ENCODE results near the gene SPDYE4. TPM values are rescaled to one million over a fixed set of nuclear protein-coding genes. Genes with fewer than 3 reads are reported as not detected.

Gene SPDYE4
- total RNA-seq, 1 donor from 2014 or later, result not detected

DNA sequence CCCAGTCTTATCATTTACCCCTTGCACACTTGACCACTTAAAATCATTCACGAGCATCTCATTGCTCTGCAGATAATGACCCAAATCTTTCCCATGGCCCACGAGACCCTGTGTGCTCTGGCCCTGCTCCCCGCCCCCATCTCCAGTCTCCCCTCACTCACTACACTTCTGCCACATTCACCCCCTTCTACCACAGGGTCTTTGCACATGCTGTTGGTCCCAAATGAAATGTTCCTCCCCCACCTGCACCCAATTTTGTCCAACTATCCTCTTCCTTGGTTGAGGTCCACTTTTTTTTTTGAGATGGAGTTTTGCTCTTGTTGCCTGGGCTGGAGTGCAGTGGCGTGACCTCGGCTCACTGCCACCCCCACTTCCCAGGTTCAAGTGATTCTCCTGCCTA lies 52.9 kb downstream of the SPDYE4 start:
- Mint-ChIP-seq H3K27ac (ENCODE audit: unreplicated experiment) (no peak overlapping the region), H3K9me3 (ENCODE audit: unreplicated experiment) (peaks cover 9% of the 10 kb centered on the region), H3K4me1 (ENCODE audit: low read depth, unreplicated experiment) (peaks cover 8% of the 10 kb centered on the region), H3K4me3 (ENCODE audit: unreplicated experiment) (no peak overlapping the region), H3K27me3 (ENCODE audit: low read depth, unreplicated experiment) (peaks cover 35% of the 10 kb centered on the region), H3K36me3 (ENCODE audit: low read depth, unreplicated experiment) (peaks cover 4% of the 10 kb centered on the region)
- H3K79me2 ChIP-seq (ENCODE audit: insufficient read depth, low read length), result no peaks in the 10 kb centered on the region
- no peaks in the 10 kb centered on the region for H4K20me1 ChIP-seq (ENCODE audit: insufficient read depth, low read length)
- no peak overlapping the region for H3K4me2 ChIP-seq (ENCODE audit: low read length)
- H3K36me3 ChIP-seq (ENCODE audit: insufficient read depth, low read length), result no peaks in the 10 kb centered on the region
- no peaks in the 10 kb centered on the region for H3K4me1 ChIP-seq (ENCODE audit: insufficient read depth, low read length)
- DNase-seq (ENCODE audit: low read depth) (no peak), FAIRE-seq (no peak)
- H3K9me3 ChIP-seq (ENCODE audit: insufficient read depth, low read depth, low read length), result no peaks in the 10 kb centered on the region
- no peak overlapping the region for H3K27ac ChIP-seq (ENCODE audit: low read depth, low read length)
- no peak overlapping the region for H2AFZ ChIP-seq (ENCODE audit: low read depth, low read length)
- TF ChIP-seq, protein P1, sequence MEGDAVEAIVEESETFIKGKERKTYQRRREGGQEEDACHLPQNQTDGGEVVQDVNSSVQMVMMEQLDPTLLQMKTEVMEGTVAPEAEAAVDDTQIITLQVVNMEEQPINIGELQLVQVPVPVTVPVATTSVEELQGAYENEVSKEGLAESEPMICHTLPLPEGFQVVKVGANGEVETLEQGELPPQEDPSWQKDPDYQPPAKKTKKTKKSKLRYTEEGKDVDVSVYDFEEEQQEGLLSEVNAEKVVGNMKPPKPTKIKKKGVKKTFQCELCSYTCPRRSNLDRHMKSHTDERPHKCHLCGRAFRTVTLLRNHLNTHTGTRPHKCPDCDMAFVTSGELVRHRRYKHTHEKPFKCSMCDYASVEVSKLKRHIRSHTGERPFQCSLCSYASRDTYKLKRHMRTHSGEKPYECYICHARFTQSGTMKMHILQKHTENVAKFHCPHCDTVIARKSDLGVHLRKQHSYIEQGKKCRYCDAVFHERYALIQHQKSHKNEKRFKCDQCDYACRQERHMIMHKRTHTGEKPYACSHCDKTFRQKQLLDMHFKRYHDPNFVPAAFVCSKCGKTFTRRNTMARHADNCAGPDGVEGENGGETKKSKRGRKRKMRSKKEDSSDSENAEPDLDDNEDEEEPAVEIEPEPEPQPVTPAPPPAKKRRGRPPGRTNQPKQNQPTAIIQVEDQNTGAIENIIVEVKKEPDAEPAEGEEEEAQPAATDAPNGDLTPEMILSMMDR (IDR thresholded peaks at IDR 0.05; ENCODE audit: insufficient read depth, low read depth, low read length), result no peak
- TF ChIP-seq EZH2 (IDR thresholded peaks at IDR 0.05; ENCODE audit: insufficient read depth, low read length), result no peak
- H3K27me3 ChIP-seq (ENCODE audit: insufficient read depth, low read length), result no peaks in the 10 kb centered on the region
- no peak overlapping the region for H3K4me3 ChIP-seq (ENCODE audit: insufficient read depth, low read depth, low read length)
- no peak overlapping the region for H3K9ac ChIP-seq (ENCODE audit: low read length)

DNA sequence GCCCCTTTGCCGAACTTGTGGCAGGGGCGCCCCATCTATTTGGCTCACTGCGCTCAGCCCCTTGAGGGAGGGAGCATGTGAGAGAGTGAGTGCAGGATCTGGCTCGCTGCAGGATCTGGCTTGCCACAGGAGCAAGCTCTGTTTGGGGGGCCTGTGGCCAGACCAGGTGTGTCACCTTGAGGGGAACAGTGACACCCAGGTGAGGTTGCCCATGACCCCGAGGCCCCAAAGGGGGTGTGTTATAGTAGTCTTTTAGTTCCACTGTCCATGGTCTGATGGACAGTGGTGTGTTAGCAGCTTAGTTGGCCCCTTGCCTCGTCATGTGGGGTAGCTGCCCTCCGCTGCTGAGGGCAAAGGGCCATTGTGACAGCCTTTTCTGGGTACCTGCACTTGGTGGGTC lies 55.3 kb downstream of the SPDYE4 start:
- Histone ChIP-seq H3K4me3 (ENCODE audit: insufficient read depth, low read depth, low read length) (no peak overlapping the region), H3K36me3 (ENCODE audit: insufficient read depth, low read length) (no peaks in the 10 kb centered on the region), H4K20me1 (ENCODE audit: insufficient read depth, low read length) (no peaks in the 10 kb centered on the region), H2AFZ (ENCODE audit: low read depth, low read length) (no peak overlapping the region), H3K27ac (ENCODE audit: low read depth, low read length) (no peak overlapping the region), H3K9me3 (ENCODE audit: insufficient read depth, low read depth, low read length) (no peaks in the 10 kb centered on the region), H3K4me1 (ENCODE audit: insufficient read depth, low read length) (peaks cover 14% of the 10 kb centered on the region), H3K27me3 (ENCODE audit: insufficient read depth, low read length) (no peaks in the 10 kb centered on the region), H3K9ac (ENCODE audit: low read length) (no peak overlapping the region), H3K4me2 (ENCODE audit: low read length) (no peak overlapping the region), H3K79me2 (ENCODE audit: insufficient read depth, low read length) (no peaks in the 10 kb centered on the region)
- no peak for FAIRE-seq
- Mint-ChIP-seq H3K27ac (ENCODE audit: unreplicated experiment) (no peak overlapping the region), H3K4me3 (ENCODE audit: unreplicated experiment) (no peak overlapping the region), H3K36me3 (ENCODE audit: low read depth, unreplicated experiment) (peaks cover under 1% of the 10 kb centered on the region), H3K27me3 (ENCODE audit: low read depth, unreplicated experiment) (peaks cover 31% of the 10 kb centered on the region), H3K4me1 (ENCODE audit: low read depth, unreplicated experiment) (peaks cover 15% of the 10 kb centered on the region), H3K9me3 (ENCODE audit: unreplicated experiment) (peaks cover 5% of the 10 kb centered on the region)
- DNase-seq (ENCODE audit: low read depth), result no peak
- TF ChIP-seq EZH2 (IDR thresholded peaks at IDR 0.05; ENCODE audit: insufficient read depth, low read length), result no peak

GRCh38 chr17:8701754-8702153 lies 56.6 kb downstream of the SPDYE4 start:
- H3K27ac ChIP-seq (ENCODE audit: low read depth, low read length), result no peak overlapping the region
- H3K27me3 ChIP-seq (ENCODE audit: insufficient read depth, low read length), result no peaks in the 10 kb centered on the region
- no peak overlapping the region for H3K27ac Mint-ChIP-seq (ENCODE audit: unreplicated experiment)
- peaks cover 16% of the 10 kb centered on the region for H3K4me1 Mint-ChIP-seq (ENCODE audit: low read depth, unreplicated experiment)
- no peaks in the 10 kb centered on the region for H3K36me3 Mint-ChIP-seq (ENCODE audit: low read depth, unreplicated experiment)
- no peak overlapping the region for H3K4me2 ChIP-seq (ENCODE audit: low read length)
- no peak overlapping the region for H2AFZ ChIP-seq (ENCODE audit: low read depth, low read length)
- H3K4me1 ChIP-seq (ENCODE audit: insufficient read depth, low read length), result peaks cover 27% of the 10 kb centered on the region
- peaks cover 2% of the 10 kb centered on the region for H3K9me3 Mint-ChIP-seq (ENCODE audit: unreplicated experiment)
- no peaks in the 10 kb centered on the region for H3K79me2 ChIP-seq (ENCODE audit: insufficient read depth, low read length)
- no peak for FAIRE-seq
- no peaks in the 10 kb centered on the region for H3K36me3 ChIP-seq (ENCODE audit: insufficient read depth, low read length)
- no peak for DNase-seq (ENCODE audit: low read depth)
- H3K4me3 ChIP-seq (ENCODE audit: insufficient read depth, low read depth, low read length), result no peak overlapping the region
- no peak for TF ChIP-seq EZH2 (IDR thresholded peaks at IDR 0.05; ENCODE audit: insufficient read depth, low read length)
- TF ChIP-seq, protein P1 (IDR thresholded peaks at IDR 0.05; ENCODE audit: insufficient read depth, low read depth, low read length), result no peak
- H3K9me3 ChIP-seq (ENCODE audit: insufficient read depth, low read depth, low read length), result no peaks in the 10 kb centered on the region
- peaks cover 26% of the 10 kb centered on the region for H3K27me3 Mint-ChIP-seq (ENCODE audit: low read depth, unreplicated experiment)
- H3K9ac ChIP-seq (ENCODE audit: low read length), result no peak overlapping the region
- H3K4me3 Mint-ChIP-seq (ENCODE audit: unreplicated experiment), result no peak overlapping the region
- no peaks in the 10 kb centered on the region for H4K20me1 ChIP-seq (ENCODE audit: insufficient read depth, low read length)

Measured in astrocyte (in vitro differentiated cells and primary cell).